GM18861 (cell line): ENCODE results near the gene MPZL1.

Experiments used
- ATAC-seq: cut with Tn5 transposase; IDR thresholded peaks from one replicate; pipeline ENCODE4 v1.9.1; 2021; ENCODE audit not compliant: unreplicated experiment

MPZL1 gene

DNA sequence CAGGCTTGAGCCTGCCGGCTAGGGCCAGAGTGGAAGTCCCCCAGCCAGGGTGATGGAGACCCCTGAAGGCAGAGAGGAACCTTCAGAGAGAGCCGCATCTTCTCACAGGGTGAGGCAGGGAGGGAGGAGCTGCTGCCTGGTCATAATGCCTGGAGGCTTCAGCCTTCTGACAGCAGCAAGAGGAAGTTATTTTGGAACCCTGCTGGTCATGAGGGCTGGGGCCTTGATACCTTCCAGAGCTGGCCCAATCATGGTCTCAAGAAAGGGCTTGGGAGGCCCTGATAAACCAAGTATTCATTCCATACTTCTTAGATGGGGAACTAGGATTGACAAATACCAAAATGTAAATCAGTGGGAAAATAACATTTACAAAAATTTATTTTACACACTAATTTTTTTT is 26.6 kb upstream of the MPZL1 start:
- ATAC-seq, result no peak

DNA sequence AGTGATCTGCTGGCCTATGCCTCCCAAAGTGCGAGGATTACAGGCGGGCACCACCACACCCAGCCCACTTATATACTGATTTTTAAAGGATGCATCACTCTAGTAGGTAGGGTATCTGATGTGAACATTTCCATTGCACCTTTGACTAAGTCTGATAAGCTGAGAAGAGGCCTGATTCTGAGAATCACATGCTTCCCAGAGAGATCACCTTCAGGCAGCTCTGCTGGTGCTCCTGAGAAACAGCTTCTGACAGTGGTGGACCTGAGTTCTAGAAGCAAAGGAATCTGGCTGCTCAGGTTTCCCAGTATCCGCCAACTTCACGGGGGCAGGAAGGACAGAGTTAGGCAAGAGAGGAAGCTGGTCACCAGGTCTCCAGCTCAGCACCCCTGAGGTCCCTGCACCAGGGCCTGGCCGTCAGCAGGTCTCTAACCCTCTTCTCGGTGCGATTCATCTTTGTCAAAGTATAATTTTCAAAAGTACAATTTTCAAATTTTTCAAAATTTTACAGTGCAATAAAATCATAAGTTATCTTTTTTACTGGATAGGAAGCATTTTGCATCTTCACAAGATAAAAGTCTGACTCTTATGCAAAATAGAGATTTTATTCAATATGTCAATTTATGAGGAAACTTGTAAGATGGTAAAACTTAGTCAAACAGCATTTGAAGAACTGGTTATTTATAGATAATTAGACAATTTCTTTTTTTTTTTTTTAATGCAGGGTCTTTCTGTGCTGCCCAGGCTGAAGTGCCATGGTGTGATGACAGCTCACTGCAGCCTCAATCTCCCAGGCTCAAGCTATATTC is 25.8 kb upstream of the MPZL1 start:
- ATAC-seq, result no peak

DNA sequence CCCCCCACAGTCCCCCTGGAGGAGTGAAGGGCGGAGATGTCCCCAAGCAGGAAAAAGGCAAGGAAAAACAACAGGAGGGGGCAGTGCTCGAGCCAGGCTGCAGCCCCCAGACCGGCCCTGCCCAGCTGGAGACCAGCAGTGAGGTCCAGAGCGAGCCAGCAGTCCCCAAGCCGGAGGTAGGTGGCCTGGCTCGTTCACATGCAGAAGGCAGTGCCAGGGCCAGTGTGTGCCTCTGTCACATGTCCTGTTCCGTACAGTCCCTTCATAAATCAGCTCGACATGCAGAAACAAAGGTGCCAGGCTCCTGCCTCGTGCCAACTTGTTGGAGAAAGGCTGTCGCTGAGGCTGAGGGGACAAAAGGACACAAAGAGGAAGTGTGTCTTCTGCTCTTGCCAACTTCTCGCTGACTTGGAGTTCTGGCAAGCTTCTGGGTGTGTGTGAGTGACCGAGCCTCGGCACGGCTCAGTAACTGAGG is 24.1 kb upstream of the MPZL1 start:
- no peak for ATAC-seq

DNA sequence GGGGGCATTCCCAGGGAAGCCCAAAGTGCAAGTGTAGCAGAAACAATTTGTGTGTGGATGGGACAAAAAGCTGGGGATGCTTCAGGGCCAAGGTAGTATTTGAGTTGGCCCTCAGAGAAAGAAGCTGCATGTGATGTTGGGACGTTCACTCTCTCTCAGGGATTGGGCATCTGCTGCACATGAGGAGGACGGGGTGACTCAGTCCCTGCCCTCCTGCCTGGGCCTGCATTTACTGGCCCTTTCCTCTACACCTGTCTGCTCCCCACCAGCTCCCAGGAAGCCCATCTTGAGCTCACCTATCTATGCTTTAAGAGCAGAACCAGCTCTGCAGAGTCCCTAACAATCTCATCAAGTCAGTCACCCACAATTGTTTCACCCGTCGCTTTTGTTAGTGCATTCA is 23.5 kb upstream of the MPZL1 start:
- ATAC-seq, result no peak

DNA sequence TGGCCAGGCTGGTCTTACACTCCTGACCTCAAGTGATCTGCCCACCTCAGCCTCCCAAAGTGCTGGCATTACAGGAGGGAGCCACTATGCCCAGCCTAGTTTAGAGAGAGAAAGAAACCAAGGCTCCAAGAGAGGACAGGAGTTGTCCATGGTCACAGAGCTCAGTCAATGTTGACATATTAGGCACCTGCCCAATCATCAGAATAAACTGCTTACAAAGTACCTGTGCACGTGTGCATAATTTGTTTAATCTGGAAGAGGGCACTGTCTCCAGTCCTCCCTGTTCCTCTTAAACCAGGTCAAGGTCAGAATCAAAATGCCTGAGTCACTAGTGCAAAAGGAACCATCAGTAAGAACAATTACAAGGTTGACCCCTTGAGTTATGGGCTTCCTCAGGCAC is 20.3 kb upstream of the MPZL1 start:
- ATAC-seq, result no peak

DNA sequence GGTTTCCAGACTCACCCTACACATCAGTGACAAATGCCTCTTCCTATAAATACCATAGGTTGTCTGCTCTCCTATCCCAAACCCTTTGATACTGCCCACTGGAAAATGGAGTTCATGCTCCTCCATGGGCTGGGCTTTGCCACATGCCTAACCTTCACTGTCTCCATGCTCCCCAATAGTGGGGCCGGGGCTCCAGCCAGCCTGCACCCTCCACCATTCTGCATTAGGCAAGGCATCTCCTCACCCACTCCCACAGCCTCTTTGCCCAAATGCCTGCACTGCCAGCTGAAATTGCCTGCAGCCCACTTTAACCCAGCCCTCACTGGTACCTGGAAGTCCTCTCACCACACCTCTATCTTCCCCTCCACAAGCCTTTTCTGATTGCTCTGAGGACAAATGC is 18.2 kb upstream of the MPZL1 start:
- no peak for ATAC-seq

DNA sequence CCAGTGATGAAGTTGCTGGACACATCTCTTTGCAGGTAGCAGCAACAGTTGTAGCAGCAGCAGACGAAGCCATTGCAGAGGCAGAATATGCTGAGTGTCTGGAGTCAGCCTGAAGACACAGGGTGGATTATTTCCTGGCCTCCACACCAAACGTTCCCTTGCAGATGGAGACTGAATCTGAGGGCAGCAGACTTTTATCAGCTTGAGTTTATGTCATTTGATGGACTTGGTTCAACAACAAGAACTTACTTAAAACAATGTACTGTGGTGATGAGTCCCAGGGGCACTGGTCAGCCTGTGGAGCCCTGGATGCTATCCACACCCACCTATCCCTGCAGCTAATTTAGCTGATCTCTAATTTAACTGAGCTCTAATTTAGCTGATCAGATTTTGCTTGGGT is 17.1 kb upstream of the MPZL1 start:
- no peak for ATAC-seq

DNA sequence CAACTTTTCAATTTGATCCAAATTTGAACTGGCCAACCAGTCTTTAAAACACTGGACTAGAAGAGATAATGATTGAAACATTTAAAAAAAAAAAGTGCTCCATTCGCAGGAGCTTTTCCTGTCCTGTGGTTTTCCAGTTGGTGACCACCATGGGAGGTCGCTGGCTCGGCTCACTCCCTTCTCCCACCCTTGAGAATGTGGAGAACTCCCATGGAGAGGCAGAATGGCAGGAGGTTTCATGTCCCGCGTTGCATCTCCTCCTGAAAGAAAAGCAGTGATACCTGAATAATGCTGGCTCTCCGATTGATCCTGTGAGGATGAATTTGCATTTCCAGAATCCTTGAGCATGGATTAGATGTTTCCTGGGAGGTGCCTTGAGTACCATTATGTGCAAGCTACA is 16.5 kb upstream of the MPZL1 start:
- no peak for ATAC-seq

DNA sequence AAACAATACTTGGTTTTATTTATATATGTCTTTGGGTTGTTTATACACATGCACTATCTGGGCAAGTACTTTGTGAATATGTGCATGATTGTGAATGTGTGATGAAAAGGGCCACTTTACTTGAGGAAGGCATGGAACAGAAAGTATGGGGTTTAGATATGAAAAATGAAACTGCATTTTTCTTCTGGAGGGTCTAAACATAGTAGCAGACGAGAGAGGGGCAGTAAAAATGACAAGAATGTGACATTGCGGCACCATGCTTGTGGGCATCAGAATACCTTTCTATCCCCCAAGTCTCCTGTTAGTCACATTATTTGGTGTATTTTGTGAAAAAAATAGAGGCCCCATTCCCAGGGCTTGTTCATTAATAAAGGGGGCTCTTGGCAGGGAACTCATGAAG is 15.4 kb upstream of the MPZL1 start:
- no peak for ATAC-seq

DNA sequence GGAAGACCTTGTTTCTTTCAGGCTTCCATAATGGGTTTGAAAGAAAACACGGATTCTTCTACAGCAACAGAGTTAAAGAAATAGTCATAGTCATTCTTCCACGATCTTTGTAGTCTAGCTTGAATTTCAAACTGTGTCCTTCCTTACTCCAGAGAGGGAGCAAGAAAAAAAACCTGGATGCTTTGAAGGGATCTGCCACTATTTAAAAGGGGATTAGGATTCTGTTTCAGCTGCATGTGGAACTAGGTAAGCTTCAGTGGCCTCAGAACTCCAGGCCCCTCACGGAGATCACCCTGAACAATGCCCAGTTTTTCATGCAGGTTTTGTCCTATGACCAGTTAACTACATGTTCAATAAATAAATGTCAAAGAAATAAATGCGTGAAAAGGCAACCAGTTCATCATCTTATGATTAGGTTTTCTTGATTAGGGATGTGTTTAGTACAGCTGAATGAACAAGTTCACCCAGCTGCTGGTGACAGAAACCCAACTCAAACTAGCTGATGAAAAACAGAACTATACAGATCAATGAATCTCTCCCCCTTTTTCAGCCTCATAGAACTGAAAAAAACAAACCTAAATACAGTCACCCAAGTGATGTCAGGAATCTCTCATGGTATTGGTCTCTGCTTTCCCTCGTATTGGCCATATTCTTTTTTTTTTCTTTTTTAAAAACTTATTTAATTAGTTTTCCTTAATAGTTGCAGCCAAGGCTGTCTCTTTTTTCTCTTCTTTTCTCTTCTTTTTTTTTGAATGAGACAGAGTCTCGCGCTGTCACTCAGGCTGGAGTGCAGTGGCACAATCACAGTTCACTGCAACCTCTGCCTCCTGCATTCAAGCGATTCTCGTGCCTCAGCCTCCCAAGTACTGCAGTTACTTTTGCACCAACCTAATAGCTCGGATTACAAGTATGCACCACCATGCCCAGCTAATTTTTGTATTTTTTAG is 14.6 kb upstream of the MPZL1 start:
- ATAC-seq, result peak; percentile 37

DNA sequence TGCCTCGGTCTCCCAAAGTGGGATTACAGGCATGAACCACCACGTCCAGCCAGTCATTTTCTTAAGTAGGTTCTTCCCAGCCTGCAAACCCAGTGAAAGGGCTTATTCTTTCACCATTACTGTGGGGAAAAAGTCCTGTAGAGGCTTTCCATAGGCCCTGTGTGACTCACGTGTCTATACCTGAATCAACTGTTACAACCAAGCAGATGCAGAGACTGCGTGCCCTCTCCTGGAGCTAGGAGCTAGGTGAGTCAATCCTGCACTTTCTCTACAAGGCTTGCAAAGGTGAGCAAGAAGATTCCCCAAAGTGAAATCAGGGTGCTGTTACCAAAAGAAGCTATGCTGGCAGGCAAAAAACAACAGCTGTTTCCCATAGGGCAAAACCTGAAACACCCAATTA is 13.8 kb upstream of the MPZL1 start:
- no peak for ATAC-seq

DNA sequence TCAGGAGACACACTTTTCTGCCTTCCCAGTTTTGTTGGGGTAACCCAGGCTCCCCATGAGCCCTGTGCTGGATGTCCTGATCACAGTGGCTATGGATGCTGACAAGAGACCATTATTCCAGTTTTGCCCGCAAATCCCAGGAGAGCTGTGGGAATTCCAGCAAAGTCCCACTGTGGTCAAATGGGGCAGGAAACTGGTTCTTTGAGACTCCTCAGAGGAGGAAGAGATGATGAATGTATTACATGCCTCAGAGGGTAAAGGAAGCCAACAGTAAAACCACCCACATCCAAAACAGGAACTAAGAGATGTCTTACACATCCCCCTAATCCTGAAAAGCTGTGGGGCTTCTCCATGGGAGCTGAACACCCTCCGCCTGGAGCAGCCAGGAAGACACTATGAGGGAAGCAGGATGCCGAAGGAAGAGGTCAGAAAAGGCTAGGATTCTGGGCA is 12.8 kb upstream of the MPZL1 start:
- ATAC-seq, result no peak

DNA sequence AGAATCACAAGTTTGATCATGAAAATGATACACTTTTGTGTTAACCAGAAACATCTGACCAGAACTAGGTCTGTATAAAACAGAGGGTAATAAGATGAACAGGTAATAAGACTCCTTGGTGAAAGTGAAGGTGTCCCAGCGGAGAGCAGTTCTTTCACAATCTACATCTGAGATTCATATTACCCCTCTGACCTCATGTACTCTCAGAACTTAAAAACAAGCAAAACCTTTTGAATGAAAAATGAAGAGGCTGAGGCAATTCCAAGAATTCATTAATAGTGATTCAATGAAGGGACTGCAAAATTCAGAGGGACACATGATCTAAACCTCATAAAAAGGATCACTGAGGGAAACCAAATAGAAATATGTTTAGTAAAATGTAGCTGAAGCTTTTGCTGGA is 10.9 kb upstream of the MPZL1 start:
- ATAC-seq, result no peak

DNA sequence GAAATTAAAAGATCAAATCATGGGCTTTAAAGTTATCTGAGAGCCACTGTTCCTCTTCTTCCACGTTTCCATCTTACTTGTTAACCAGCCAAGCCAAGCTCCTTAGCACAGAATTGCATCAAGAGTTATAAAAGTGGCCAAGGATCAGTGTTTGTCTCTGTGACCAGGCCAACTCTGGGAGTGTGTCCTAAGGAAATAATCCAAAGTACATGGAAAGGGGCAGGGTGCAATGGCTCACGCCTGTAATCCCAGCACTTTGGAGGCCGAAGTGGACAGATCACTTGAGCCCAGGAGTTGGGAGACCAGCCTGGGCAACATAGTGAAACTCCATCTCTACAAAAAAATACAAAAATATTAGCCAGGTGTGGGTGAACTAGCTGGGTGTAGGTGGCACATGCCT is 10.0 kb upstream of the MPZL1 start:
- ATAC-seq, result no peak

DNA sequence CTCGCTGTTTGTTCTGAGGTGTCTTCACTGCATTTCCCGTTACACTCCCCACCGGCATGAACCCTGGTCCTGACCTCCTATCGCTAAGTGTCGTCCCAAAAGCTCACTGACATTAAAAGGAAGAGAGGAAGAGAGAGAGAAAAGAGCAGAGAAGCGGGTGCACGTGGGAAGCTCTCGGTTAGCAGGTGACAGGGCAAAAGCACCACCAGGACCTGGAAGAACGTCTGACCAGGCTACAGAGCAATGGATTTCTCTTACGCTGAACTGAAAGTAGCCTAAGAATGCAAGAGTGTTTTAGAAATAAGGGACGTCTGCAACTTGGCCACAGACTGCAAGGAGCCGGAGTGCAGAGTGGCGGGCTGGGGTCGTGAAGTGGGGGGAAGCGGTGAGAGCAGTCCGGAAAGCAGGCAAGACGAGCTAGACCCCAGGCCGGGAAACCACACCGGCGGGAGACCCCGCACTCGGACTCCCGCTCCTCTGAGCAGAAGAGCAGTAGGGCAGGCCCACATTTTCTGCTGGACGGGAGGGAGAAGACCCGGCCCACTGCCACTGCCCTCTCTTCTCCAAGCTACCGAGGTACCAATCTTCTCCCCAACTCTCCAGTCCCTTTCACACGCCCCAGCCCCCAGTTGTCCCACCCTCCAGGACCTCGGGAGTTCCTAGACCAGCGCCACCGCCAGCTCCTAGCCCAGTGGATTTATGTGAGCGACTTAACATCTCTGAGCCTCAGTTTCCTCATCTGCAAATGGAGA is 8.3 kb upstream of the MPZL1 start:
- no peak for ATAC-seq

DNA sequence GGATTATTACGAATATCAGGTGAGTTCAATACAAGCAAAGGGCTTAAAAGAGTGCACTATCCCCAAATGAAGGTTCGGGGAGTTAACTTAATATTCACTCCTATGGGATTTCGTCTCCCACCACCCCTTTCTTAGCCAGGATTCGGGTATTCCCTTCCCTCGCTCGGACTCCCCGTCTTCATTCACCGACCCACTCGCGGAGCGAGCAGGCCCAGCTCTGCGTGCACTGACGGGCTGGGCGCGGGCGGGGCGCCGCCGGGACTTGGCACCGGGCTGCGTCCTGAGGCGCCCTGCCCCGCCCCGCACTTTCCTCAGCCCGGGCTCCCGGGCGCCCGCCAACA is 7.7 kb upstream of the MPZL1 start:
- ATAC-seq, result no peak

DNA sequence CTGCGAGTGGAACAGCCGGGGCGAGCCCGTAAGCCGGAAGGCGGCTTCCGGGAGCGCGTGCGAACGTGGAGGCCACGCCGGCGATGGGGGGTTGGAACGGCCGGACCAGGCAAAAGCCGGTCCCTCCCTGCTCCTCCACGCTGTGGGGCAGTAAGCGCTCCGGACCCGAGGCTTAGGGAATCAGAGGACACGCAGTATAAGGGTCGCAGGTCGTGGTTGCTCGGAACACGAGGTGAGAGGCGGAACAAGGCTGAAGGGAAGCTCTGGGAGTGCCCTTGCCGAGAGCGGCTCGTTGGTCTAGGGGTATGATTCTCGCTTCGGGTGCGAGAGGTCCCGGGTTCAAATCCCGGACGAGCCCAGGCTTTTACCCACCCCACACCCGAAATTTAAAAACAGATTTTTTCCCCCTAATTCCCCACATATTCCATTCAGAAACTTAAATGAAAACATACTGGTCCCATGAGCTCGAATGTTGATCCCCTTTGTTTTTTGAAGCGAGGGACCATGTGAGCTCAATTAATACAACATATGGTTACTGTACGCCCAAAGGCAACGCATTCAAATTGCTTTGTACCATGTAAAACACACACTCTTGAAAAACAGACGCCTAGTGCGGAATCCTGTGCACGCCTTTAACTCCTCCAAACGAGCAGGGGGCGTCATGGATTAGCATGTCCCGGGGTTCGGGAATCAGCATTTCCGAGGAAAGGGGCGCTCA is 7.2 kb upstream of the MPZL1 start:
- peak; percentile 36 for ATAC-seq

DNA sequence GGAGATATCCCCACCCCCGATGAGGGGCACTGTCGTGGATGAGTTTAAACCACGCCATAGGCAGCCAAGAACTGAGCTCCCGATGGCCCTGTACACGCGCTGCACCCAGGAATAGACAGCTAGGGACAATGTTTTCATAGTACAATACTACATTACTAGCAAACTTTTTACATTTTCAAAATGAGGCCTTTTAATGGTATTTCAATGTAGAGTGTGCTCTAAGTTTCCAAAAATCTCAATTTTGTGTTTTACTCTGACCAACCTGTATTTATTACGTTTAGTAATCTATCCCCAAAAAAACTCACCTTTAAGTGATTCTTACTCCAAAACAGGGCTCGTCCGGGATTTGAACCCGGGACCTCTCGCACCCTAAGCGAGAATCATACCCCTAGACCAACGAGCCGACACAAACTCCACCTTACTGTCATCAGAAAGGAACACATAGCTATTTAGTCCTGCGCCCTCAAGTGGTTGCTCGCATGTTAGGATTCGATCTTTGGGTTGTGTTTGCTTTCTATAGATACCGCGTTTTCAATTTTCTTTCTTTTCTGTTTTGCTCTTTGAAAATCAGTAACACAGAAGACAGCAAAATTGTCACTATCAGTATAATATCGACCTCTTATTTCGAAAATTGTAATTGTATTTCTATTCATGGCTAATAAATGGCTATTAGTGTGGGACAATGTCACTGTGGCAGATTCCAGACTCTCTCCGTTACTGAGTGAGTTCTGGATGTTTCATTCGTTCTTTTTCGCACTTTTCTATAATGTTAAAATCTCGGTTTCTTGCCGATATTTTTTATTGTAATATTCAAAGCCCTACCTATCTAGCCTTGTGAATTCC is 6.4 kb upstream of the MPZL1 start:
- ATAC-seq, result peak; percentile 48

DNA sequence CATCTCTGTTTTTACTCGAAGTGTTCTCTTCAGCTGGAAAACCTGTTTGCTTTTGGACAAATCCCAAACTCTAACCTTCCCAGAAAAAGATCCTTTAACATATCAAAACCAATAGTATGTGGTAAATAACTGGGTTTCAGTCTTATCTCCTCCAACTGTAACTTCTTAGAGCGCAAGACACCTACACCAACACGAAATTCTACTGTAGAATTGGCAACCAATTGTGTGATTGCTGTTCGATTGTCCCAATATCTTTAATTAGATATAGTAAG is 5.8 kb upstream of the MPZL1 start:
- ATAC-seq, result no peak

DNA sequence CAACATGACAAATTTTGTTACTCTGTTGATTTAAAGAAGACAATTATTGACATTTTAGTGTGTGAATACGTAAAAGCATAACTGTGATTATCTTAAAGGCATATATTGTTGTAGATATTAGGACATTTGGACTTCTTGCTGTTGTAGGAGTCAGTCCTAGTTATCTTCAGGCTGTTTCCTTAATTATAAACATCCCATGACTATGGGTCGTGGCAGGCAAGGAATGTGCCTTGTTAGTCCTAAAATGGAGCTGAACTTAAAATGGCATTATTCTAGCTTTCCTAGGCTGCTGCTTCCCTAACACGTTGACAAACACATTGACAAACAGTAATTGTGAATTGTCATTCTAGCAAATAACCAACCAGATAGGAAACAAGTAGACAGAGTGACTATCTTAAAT is 4.4 kb upstream of the MPZL1 start:
- ATAC-seq, result no peak
